Lung (tissue), 12 donors: Measurements from ENCODE around the gene INTS3. TPM values are rescaled to one million over a fixed set of nuclear protein-coding genes. Genes with fewer than 3 reads are reported as not detected.

ENCODE experiments used
- ATAC-seq: fragments of 200-7000 bp; cut with Tn5 transposase; one replicate; pipeline ENCODE4 v1.9.1; 2020; ENCODE audit warnings: moderate number of reproducible peaks; ENCODE audit not compliant: insufficient read depth, low FRiP score
- DNase-seq, 3 donors: peaks; one replicate each; pipeline ENCODE4 v3.0.0-alpha.2; 2013 to 2017
- H3K27ac ChIP-seq, 2 donors: one replicate each; pipeline ENCODE4 v1.5.1; 2013; ENCODE audit warnings: mild to moderate bottlenecking in 2 of 2, moderate library complexity in 2 of 2, control low read depth in 1 of 2, inconsistent platforms in 1 of 2, low read depth in 1 of 2, low read length in 1 of 2
- H3K27me3 ChIP-seq, 3 donors: one replicate each; pipeline ENCODE4 v1.5.1; 2013; ENCODE audit warnings: low read length in 2 of 3; ENCODE audit not compliant: control insufficient read depth in 3 of 3, insufficient read depth in 3 of 3
- H3K36me3 ChIP-seq, 4 donors: one replicate each; pipeline ENCODE4 v1.5.1; 2013; ENCODE audit warnings: low read length in 4 of 4, mild to moderate bottlenecking in 1 of 4, moderate library complexity in 1 of 4; ENCODE audit not compliant: control insufficient read depth in 4 of 4, insufficient read depth in 4 of 4
- H3K4me1 ChIP-seq, 5 donors: one replicate each; pipeline ENCODE4 v1.5.1; 2013; ENCODE audit warnings: low read length in 5 of 5, mild to moderate bottlenecking in 2 of 5, moderate library complexity in 1 of 5; ENCODE audit not compliant: control insufficient read depth in 5 of 5, insufficient read depth in 5 of 5
- H3K4me3 ChIP-seq: one replicate; pipeline ENCODE4 v1.5.1; 2013; ENCODE audit warnings: mild to moderate bottlenecking, control low read depth, moderate library complexity
- H3K9ac ChIP-seq, 2 donors: one replicate each; pipeline ENCODE4 v1.5.1; 2013; ENCODE audit warnings: low read length in 2 of 2, control low read depth in 1 of 2; ENCODE audit not compliant: insufficient read depth in 1 of 2
- H3K9me3 ChIP-seq, 4 donors: one replicate each; pipeline ENCODE4 v1.5.1; 2013; ENCODE audit warnings: low read length in 3 of 4, mild to moderate bottlenecking in 1 of 4, moderate library complexity in 1 of 4; ENCODE audit not compliant: control insufficient read depth in 4 of 4, insufficient read depth in 3 of 4
- CTCF ChIP-seq: IDR thresholded peaks from 2 replicates; pipeline ENCODE4 v1.5.1; 2012; ENCODE audit warnings: mild to moderate bottlenecking; ENCODE audit errors: control extremely low read depth, extremely low read depth
- WGBS, 2 donors: extraction: QIAGEN DNeasy Blood & Tissue Kit; methylation state at CpG; one replicate each; pipeline ENCODE4 v1.1.7; 2013; 5-methylcytosine and 5-hydroxymethylcytosine counted together
- polyA plus RNA-seq, 2 donors: library from polyadenylated mRNA; stranded (reverse); fragments of 200-250 nt; gene quantifications; one replicate each; pipeline ENCODE4 v1.2.1, GENCODE V29; 2013
- total RNA-seq, 2 donors: library from RNA; depleted of rRNA in 1 of 2; stranded (reverse); fragments of >200 nt in 1 of 2; gene quantifications; one replicate each; pipeline ENCODE4 v1.2.1, GENCODE V29; 2014 to 2021
- donor health status: control.
- donor health status: control.
- donor health status: Bipolar disorder and iron deficiency.
- donor health status: healthy.
- donor health status: DM: yes; HTN: yes; CAD: no.

Gene INTS3
- total and polyA plus RNA-seq, 4 donors = 31.3 to 70.4 (median 51.0) TPM

GRCh38 chr1:153791648-153792253, 63.9 kb downstream of the INTS3 start:
- peak overlapping the region in 1 of 2 donors; percentile 51 for H3K27ac ChIP-seq
- H3K27me3 ChIP-seq = no peaks in the 10 kb centered on the region
- ATAC-seq (no peak), DNase-seq (no peak)
- no peak overlapping the region for H3K4me3 ChIP-seq
- H3K9ac ChIP-seq = peak overlapping the region in 1 of 2 donors; percentile 83
- no peaks in the 10 kb centered on the region for H3K9me3 ChIP-seq
- no peaks in the 10 kb centered on the region for H3K36me3 ChIP-seq
- H3K4me1 ChIP-seq = peaks cover 0 to 33% (median 13%) of the 10 kb centered on the region in 5 donors
- WGBS, 2 donors = 83 to 84% methylated on average over 16 of the region's 16 CpGs
- TF ChIP-seq CTCF = no peak

- no peak overlapping the region for H3K4me3 ChIP-seq
- H3K27me3 ChIP-seq = no peaks in the 10 kb centered on the region
- no peak overlapping the region for H3K27ac ChIP-seq
- no peak overlapping the region for H3K9ac ChIP-seq
- DNase-seq (no peak), ATAC-seq (no peak)
- H3K36me3 ChIP-seq = no peaks in the 10 kb centered on the region
- no peaks in the 10 kb centered on the region for H3K9me3 ChIP-seq
- H3K4me1 ChIP-seq = peaks cover 0 to 33% (median 13%) of the 10 kb centered on the region in 5 donors
- WGBS, 2 donors = 91% methylated on average over 11 of the region's 11 CpGs
- no peak for TF ChIP-seq CTCF
Measured at GRCh38 chr1:153792631-153793041, 64.8 kb downstream of the INTS3 start.

- 81 to 91% methylated on average over 9 of the region's 9 CpGs for WGBS, 2 donors
- no peak for ATAC-seq
Measured at GRCh38 chr1:153793261-153793972, 65.6 kb downstream of the INTS3 start.

More at GRCh38 chr1:153793261-153793972, 65.6 kb downstream of the INTS3 start:
- Histone ChIP-seq H3K4me1 (peaks cover 0 to 28% (median 7%) of the 10 kb centered on the region in 5 donors), H3K27me3 (no peaks in the 10 kb centered on the region), H3K9me3 (no peaks in the 10 kb centered on the region), H3K27ac (no peak overlapping the region), H3K36me3 (no peaks in the 10 kb centered on the region), H3K4me3 (no peak overlapping the region), H3K9ac (no peak overlapping the region)
- no peak for DNase-seq
- TF ChIP-seq CTCF = no peak
